SH-SY5Y (cell line): ENCODE results near the gene MOB3B.

Source experiments
- GATA2 ChIP-seq: IDR thresholded peaks from 2 replicates; pipeline ENCODE4 v1.6.1; 2011; ENCODE audit warnings: mild to moderate bottlenecking, low read depth, low read length
- GATA3 ChIP-seq: IDR thresholded peaks from 2 replicates; pipeline ENCODE4 v1.6.1; 2011; ENCODE audit warnings: low read depth, mild to moderate bottlenecking, low read length, moderate library complexity

DNA sequence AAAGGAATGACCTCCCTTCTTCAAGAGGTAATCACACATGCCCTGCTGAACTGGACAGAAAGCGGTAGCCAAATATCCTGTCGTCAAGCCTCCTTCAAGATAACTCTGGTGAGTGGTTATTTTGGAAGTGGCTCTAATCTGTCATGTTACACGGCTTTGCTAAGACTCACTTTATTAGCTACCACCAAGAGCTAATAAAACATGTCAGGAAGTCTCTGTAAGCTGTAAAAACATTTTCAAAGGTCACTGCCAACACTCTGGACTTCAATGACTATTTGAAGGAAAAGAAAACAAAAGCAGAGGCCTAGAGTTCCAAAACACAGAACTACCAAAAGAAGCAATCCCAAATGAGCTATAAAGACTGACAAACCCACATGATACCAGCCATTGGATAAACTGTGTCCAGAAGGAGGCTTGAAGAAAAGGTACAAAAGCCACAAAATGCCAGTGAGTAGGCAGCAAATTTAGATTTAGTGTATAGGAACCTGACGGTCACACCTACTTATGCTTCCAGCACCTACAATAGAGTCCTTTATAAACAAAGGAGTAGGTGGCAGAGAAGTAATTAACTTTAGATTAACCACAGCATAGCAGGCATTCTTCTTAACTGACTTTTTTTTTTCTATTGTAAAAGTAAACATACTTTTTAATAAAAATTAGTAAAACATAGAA, 135.3 kb downstream of the MOB3B start:
- TF ChIP-seq GATA2 (no peak), GATA3 (no peak)
